Measurements from ENCODE around the gene PTH1R.

Gene PTH1R

GRCh38 chr3:46933261-46933660, 55.7 kb downstream of the PTH1R start:
- H3K9me3 Mint-ChIP-seq, result no peaks in the 10 kb centered on the region
- peaks cover 77% of the 10 kb centered on the region for H3K4me1 Mint-ChIP-seq
- no peak for ATAC-seq
- H3K27me3 Mint-ChIP-seq, result no peaks in the 10 kb centered on the region
- no peak for DNase-seq
- H3K27ac Mint-ChIP-seq, result no peak overlapping the region
- H3K4me3 Mint-ChIP-seq, result no peak overlapping the region
- H3K36me3 Mint-ChIP-seq (ENCODE audit: low read depth), result peaks cover 37% of the 10 kb centered on the region

- Mint-ChIP-seq H3K36me3 (ENCODE audit: low read depth) (peaks cover 36% of the 10 kb centered on the region), H3K9me3 (no peaks in the 10 kb centered on the region), H3K27me3 (no peaks in the 10 kb centered on the region), H3K4me1 (peaks cover 74% of the 10 kb centered on the region), H3K4me3 (no peak overlapping the region), H3K27ac (peak overlapping the region; percentile 44)
- ATAC-seq, result no peak
- no peak for DNase-seq
These were observed 56.6 kb downstream of the PTH1R start for GRCh38 chr3:46934072-46934471.

GRCh38 chr3:46934498-46935167, 57.1 kb downstream of the PTH1R start:
- ATAC-seq (no peak), DNase-seq (no peak)
- peak overlapping the region; percentile 44 for H3K27ac Mint-ChIP-seq
- H3K36me3 Mint-ChIP-seq (ENCODE audit: low read depth), result peaks cover 31% of the 10 kb centered on the region
- H3K9me3 Mint-ChIP-seq, result no peaks in the 10 kb centered on the region
- peaks cover 72% of the 10 kb centered on the region for H3K4me1 Mint-ChIP-seq
- no peaks in the 10 kb centered on the region for H3K27me3 Mint-ChIP-seq
- H3K4me3 Mint-ChIP-seq, result no peak overlapping the region

- Mint-ChIP-seq H3K36me3 (ENCODE audit: low read depth) (peaks cover 37% of the 10 kb centered on the region), H3K27ac (peak overlapping the region; percentile 35), H3K27me3 (no peaks in the 10 kb centered on the region), H3K9me3 (no peaks in the 10 kb centered on the region), H3K4me1 (peaks cover 73% of the 10 kb centered on the region), H3K4me3 (no peak overlapping the region)
- DNase-seq (no peak), ATAC-seq (peak; percentile 53)
These were observed 57.8 kb downstream of the PTH1R start for GRCh38 chr3:46935168-46935858.

GRCh38 chr3:46935989-46936558, 58.6 kb downstream of the PTH1R start:
- H3K9me3 Mint-ChIP-seq, result no peaks in the 10 kb centered on the region
- peaks cover 69% of the 10 kb centered on the region for H3K4me1 Mint-ChIP-seq
- DNase-seq, result no peak

GRCh38 chr3:46936733-46937250, 59.3 kb downstream of the PTH1R start:
- Mint-ChIP-seq H3K9me3 (no peaks in the 10 kb centered on the region), H3K4me1 (peaks cover 62% of the 10 kb centered on the region), H3K36me3 (ENCODE audit: low read depth) (peaks cover 32% of the 10 kb centered on the region), H3K4me3 (no peak overlapping the region), H3K27ac (no peak overlapping the region), H3K27me3 (no peaks in the 10 kb centered on the region)
- DNase-seq (no peak), ATAC-seq (no peak)

More at GRCh38 chr3:46935989-46936558, 58.6 kb downstream of the PTH1R start:
- Mint-ChIP-seq H3K4me3 (no peak overlapping the region), H3K27ac (no peak overlapping the region), H3K36me3 (ENCODE audit: low read depth) (peaks cover 35% of the 10 kb centered on the region), H3K27me3 (no peaks in the 10 kb centered on the region)
- ATAC-seq, result no peak

GRCh38 chr3:46938118-46938517, 60.6 kb downstream of the PTH1R start:
- Mint-ChIP-seq H3K9me3 (no peaks in the 10 kb centered on the region), H3K4me3 (no peak overlapping the region), H3K36me3 (ENCODE audit: low read depth) (peaks cover 36% of the 10 kb centered on the region), H3K27me3 (no peaks in the 10 kb centered on the region), H3K4me1 (peaks cover 57% of the 10 kb centered on the region), H3K27ac (no peak overlapping the region)
- no peak for DNase-seq
- no peak for ATAC-seq

GRCh38 chr3:46939578-46940445, 62.3 kb downstream of the PTH1R start:
- H3K4me1 Mint-ChIP-seq, result peaks cover 59% of the 10 kb centered on the region

GRCh38 chr3:46942076-46942475, 64.6 kb downstream of the PTH1R start:
- Mint-ChIP-seq H3K27me3 (no peaks in the 10 kb centered on the region), H3K9me3 (no peaks in the 10 kb centered on the region), H3K36me3 (ENCODE audit: low read depth) (peaks cover 41% of the 10 kb centered on the region), H3K4me3 (no peak overlapping the region), H3K4me1 (peaks cover 65% of the 10 kb centered on the region), H3K27ac (no peak overlapping the region)
- no peak for ATAC-seq
- no peak for DNase-seq

More at GRCh38 chr3:46939578-46940445, 62.3 kb downstream of the PTH1R start:
- Mint-ChIP-seq H3K27ac (peak overlapping the region; percentile 31), H3K4me3 (no peak overlapping the region), H3K27me3 (no peaks in the 10 kb centered on the region), H3K36me3 (ENCODE audit: low read depth) (peaks cover 36% of the 10 kb centered on the region), H3K9me3 (no peaks in the 10 kb centered on the region)
- ATAC-seq, result no peak
- no peak for DNase-seq

GRCh38 chr3:46942481-46943236, 65.1 kb downstream of the PTH1R start:
- Mint-ChIP-seq H3K4me1 (peaks cover 69% of the 10 kb centered on the region), H3K36me3 (ENCODE audit: low read depth) (peaks cover 43% of the 10 kb centered on the region), H3K27me3 (no peaks in the 10 kb centered on the region), H3K9me3 (no peaks in the 10 kb centered on the region), H3K27ac (peak overlapping the region; percentile 56), H3K4me3 (no peak overlapping the region)
- ATAC-seq, result no peak
- no peak for DNase-seq

GRCh38 chr3:46943237-46944187, 66.0 kb downstream of the PTH1R start:
- no peak overlapping the region for H3K4me3 Mint-ChIP-seq
- ATAC-seq (no peak), DNase-seq (no peak)
- peaks cover 75% of the 10 kb centered on the region for H3K4me1 Mint-ChIP-seq
- no peaks in the 10 kb centered on the region for H3K9me3 Mint-ChIP-seq
- H3K36me3 Mint-ChIP-seq (ENCODE audit: low read depth), result peaks cover 41% of the 10 kb centered on the region
- no peak overlapping the region for H3K27ac Mint-ChIP-seq
- H3K27me3 Mint-ChIP-seq, result no peaks in the 10 kb centered on the region

- Mint-ChIP-seq H3K27me3 (no peaks in the 10 kb centered on the region), H3K9me3 (no peaks in the 10 kb centered on the region), H3K27ac (peak overlapping the region; percentile 15), H3K36me3 (ENCODE audit: low read depth) (peaks cover 36% of the 10 kb centered on the region), H3K4me1 (peaks cover 76% of the 10 kb centered on the region), H3K4me3 (no peak overlapping the region)
- ATAC-seq (no peak), DNase-seq (no peak)
These were observed 66.7 kb downstream of the PTH1R start for GRCh38 chr3:46944191-46944590.

- peaks cover 83% of the 10 kb centered on the region for H3K4me1 Mint-ChIP-seq
- H3K36me3 Mint-ChIP-seq (ENCODE audit: low read depth), result peaks cover 28% of the 10 kb centered on the region
- H3K27ac Mint-ChIP-seq, result peak overlapping the region; percentile 93
- ATAC-seq (no peak), DNase-seq (no peak)
- H3K4me3 Mint-ChIP-seq, result no peak overlapping the region
- no peaks in the 10 kb centered on the region for H3K9me3 Mint-ChIP-seq
- no peaks in the 10 kb centered on the region for H3K27me3 Mint-ChIP-seq
These were observed 68.9 kb downstream of the PTH1R start for GRCh38 chr3:46946416-46946815.

All from activated naive CD8-positive, alpha-beta T cell treated with anti-CD3 and anti-CD28 coated beads, Interleukin-2, amount 50 U/mL, for 24 hours (primary cell).